ENCODE results near the gene RAB31. TPM values are rescaled to one million over a fixed set of nuclear protein-coding genes. Genes with fewer than 3 reads are reported as not detected.
A peak's percentile ranks its signal among the peaks of the same experiment; 100 is the strongest.

Gene RAB31
- total and polyA plus RNA-seq, 4 donors = 21.5 to 114 (median 49.5) TPM

DNA sequence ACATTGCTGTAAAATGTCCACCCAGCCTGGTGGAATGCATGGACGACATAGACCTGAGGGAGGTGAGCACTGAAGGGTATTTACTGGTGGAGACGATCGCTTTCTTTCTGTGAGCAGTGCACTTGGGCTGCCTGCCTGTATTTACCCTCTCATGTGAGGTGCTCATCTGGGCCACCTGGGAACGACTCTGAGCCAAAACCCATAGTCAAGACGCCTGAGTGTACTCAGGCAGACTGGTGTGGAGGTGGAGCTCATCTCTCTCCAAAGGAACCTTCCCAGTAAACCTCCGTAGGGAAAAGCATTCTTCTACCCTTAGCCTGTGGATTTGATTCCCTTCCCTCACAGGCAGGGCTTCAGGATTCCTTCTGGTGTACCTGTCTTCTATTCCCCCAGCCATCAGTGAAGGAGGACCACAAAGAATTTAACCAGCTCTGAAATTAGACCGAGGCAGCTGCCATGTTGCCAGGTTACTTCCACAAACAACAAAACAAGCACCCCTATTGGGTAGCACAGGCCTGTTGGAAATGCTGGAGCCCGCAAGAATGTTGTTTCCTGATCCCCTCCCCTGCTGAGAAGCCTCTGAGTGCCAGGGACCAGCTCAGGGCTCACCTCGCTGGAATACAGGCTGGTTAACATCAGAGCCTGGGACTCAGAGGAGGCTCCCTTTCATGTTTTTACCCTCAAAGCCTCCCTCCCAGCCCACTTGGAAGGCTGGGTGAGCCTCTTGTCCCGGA, 130.2 kb downstream of the RAB31 start:
- TF ChIP-seq, protein P1, sequence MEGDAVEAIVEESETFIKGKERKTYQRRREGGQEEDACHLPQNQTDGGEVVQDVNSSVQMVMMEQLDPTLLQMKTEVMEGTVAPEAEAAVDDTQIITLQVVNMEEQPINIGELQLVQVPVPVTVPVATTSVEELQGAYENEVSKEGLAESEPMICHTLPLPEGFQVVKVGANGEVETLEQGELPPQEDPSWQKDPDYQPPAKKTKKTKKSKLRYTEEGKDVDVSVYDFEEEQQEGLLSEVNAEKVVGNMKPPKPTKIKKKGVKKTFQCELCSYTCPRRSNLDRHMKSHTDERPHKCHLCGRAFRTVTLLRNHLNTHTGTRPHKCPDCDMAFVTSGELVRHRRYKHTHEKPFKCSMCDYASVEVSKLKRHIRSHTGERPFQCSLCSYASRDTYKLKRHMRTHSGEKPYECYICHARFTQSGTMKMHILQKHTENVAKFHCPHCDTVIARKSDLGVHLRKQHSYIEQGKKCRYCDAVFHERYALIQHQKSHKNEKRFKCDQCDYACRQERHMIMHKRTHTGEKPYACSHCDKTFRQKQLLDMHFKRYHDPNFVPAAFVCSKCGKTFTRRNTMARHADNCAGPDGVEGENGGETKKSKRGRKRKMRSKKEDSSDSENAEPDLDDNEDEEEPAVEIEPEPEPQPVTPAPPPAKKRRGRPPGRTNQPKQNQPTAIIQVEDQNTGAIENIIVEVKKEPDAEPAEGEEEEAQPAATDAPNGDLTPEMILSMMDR (IDR thresholded peaks at IDR 0.05; ENCODE audit: control extremely low read depth, extremely low read depth) = no peak
- Histone ChIP-seq H3K4me3 (no peak overlapping the region), H3K9me3 (ENCODE audit: control insufficient read depth in 4 of 4, insufficient read depth in 3 of 4, low read length in 3 of 4) (no peaks in the 10 kb centered on the region), H3K9ac (ENCODE audit: insufficient read depth in 1 of 2, low read length in 2 of 2) (no peak overlapping the region), H3K27ac (ENCODE audit: low read depth in 1 of 2, low read length in 1 of 2) (peak overlapping the region in 1 of 2 donors; percentile 92), H3K36me3 (ENCODE audit: control insufficient read depth in 4 of 4, insufficient read depth in 4 of 4, low read length in 4 of 4) (no peaks in the 10 kb centered on the region), H3K4me1 (ENCODE audit: control insufficient read depth in 5 of 5, insufficient read depth in 5 of 5, low read length in 5 of 5) (peaks cover 0 to 18% (median 11%) of the 10 kb centered on the region in 5 donors), H3K27me3 (ENCODE audit: control insufficient read depth in 3 of 3, insufficient read depth in 3 of 3, low read length in 2 of 3) (peaks cover 0 to 2% (median 0%) of the 10 kb centered on the region in 3 donors)
- DNase-seq (peak; percentile 44 to 59 (median 56)), ATAC-seq (ENCODE audit: insufficient read depth, low FRiP score) (peak; percentile 59)
- 60 to 74% methylated on average over 10 of the region's 10 CpGs for WGBS, 2 donors

DNA sequence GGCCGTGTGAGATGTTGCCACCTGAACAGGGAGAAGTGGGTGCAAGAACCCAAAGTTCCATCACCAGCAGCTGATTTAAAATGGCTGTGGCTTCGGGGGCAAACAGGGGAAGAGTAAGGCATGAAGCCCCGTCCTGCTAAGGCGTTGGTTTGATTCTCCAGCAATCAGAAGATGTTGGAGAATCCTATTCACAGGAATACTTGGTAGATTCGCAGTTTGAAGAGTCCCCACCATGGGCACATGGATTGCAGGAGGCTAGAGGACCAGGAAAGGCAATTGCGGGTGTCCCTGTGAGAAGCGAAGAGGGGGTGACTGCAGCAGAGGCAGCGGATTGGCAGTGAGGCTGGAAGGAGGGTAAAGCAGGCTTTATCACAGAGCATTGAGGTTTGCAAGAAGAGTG, 131.1 kb downstream of the RAB31 start:
- no peaks in the 10 kb centered on the region for H3K9me3 ChIP-seq (ENCODE audit: control insufficient read depth in 4 of 4, insufficient read depth in 3 of 4, low read length in 3 of 4)
- peaks cover 0 to 2% (median 0%) of the 10 kb centered on the region in 3 donors for H3K27me3 ChIP-seq (ENCODE audit: control insufficient read depth in 3 of 3, insufficient read depth in 3 of 3, low read length in 2 of 3)
- TF ChIP-seq, protein P1 (IDR thresholded peaks at IDR 0.05; ENCODE audit: control extremely low read depth, extremely low read depth) = no peak
- H3K36me3 ChIP-seq (ENCODE audit: control insufficient read depth in 4 of 4, insufficient read depth in 4 of 4, low read length in 4 of 4) = no peaks in the 10 kb centered on the region
- peak overlapping the region in 1 of 2 donors; percentile 92 for H3K27ac ChIP-seq (ENCODE audit: low read depth in 1 of 2, low read length in 1 of 2)
- no peak overlapping the region for H3K9ac ChIP-seq (ENCODE audit: insufficient read depth in 1 of 2, low read length in 2 of 2)
- WGBS, 2 donors = 93 to 94% methylated on average over 8 of the region's 8 CpGs
- ATAC-seq (ENCODE audit: insufficient read depth, low FRiP score) (no peak), DNase-seq (no peak)
- H3K4me3 ChIP-seq = no peak overlapping the region
- H3K4me1 ChIP-seq (ENCODE audit: control insufficient read depth in 5 of 5, insufficient read depth in 5 of 5, low read length in 5 of 5) = peaks cover 0 to 17% (median 11%) of the 10 kb centered on the region in 5 donors

DNA sequence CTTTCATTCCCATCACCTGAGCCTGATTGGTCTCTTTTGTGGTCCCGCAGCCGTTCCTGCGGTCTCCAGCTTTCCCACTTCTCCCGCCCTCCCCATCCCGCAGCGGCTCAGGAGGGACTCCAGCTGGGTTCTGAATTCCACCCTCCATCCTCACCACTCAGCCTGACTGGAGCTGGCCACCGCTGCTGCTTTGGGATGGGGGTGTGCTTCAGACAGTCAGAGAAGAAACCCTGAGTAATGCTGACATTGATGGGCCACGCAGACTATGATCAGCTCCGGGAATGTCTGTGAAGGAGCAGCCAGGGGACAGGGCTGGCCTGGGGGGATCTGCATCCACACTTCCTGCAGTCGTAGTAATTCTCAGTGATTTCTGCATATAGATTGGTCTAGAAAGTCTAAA, 131.8 kb downstream of the RAB31 start:
- Histone ChIP-seq H3K27ac (ENCODE audit: low read depth in 1 of 2, low read length in 1 of 2) (no peak overlapping the region), H3K36me3 (ENCODE audit: control insufficient read depth in 4 of 4, insufficient read depth in 4 of 4, low read length in 4 of 4) (no peaks in the 10 kb centered on the region), H3K4me3 (no peak overlapping the region), H3K27me3 (ENCODE audit: control insufficient read depth in 3 of 3, insufficient read depth in 3 of 3, low read length in 2 of 3) (peaks cover 0 to 2% (median 0%) of the 10 kb centered on the region in 3 donors), H3K4me1 (ENCODE audit: control insufficient read depth in 5 of 5, insufficient read depth in 5 of 5, low read length in 5 of 5) (peaks cover 0 to 17% (median 11%) of the 10 kb centered on the region in 5 donors), H3K9me3 (ENCODE audit: control insufficient read depth in 4 of 4, insufficient read depth in 3 of 4, low read length in 3 of 4) (no peaks in the 10 kb centered on the region), H3K9ac (ENCODE audit: insufficient read depth in 1 of 2, low read length in 2 of 2) (no peak overlapping the region)
- WGBS, 2 donors = 93% methylated on average over 10 of the region's 10 CpGs
- TF ChIP-seq, protein P1 (IDR thresholded peaks at IDR 0.05; ENCODE audit: control extremely low read depth, extremely low read depth) = no peak
- no peak for ATAC-seq (ENCODE audit: insufficient read depth, low FRiP score)
- no peak for DNase-seq
